IMR-90 (cell line): ENCODE data around the gene MINDY2. TPM values are rescaled to one million over a fixed set of nuclear protein-coding genes. Genes with fewer than 3 reads are reported as not detected.

Experiments
- ATAC-seq: fragments of 200-7000 bp; cut with Tn5 transposase; 2 replicates; pipeline ENCODE4 v1.9.1; 2020; ENCODE audit warnings: low read depth, mild to moderate bottlenecking, moderate library complexity
- BruUV-seq: library from RNA; stranded (reverse); fragments of 400-500 nt; replicated peaks from 2 replicates; lab custom pipeline; 2021; lab: Mats Ljungman, UMichigan
- CTCF ChIA-PET: fragments of 300-600 bp; formaldehyde crosslinking; extraction: SDS; loops from one replicate; lab custom pipeline; 2021; ENCODE audit warnings: antibody characterized with exemption; lab: Yijun Ruan, JAX
- POLR2A ChIA-PET: fragments of 300-600 bp; sonication (Branson Sonifier 250); formaldehyde crosslinking; loops from one replicate; lab custom pipeline; 2022; ENCODE audit warnings: antibody characterized with exemption; ENCODE audit not compliant: unreplicated experiment; lab: Charles Lee
- DNase-seq: peaks from one replicate; pipeline ENCODE4 v3.0.0; 2013
- H2AFZ ChIP-seq: replicated peaks from 2 replicates; pipeline ENCODE3; 2013; ENCODE audit warnings: low read length, mild to moderate bottlenecking; ENCODE audit not compliant: poor library complexity
- H2AK5ac ChIP-seq: 2 replicates; pipeline ENCODE4 v1.6.1; 2013; ENCODE audit warnings: low read depth, low read length, inconsistent platforms
- H2AK9ac ChIP-seq: replicated peaks from 2 replicates; pipeline ENCODE3; 2013; ENCODE audit warnings: mild to moderate bottlenecking, low read depth, low read length, moderate library complexity; ENCODE audit not compliant: poor library complexity
- H2BK120ac ChIP-seq: 2 replicates; pipeline ENCODE4 v1.6.1; 2013; ENCODE audit warnings: low read depth, low read length, inconsistent platforms
- H2BK15ac ChIP-seq: 3 replicates; pipeline ENCODE4 v1.6.1; 2013; ENCODE audit warnings: low read depth, low read length, inconsistent platforms
- H2BK20ac ChIP-seq: 2 replicates; pipeline ENCODE4 v1.6.1; 2013; ENCODE audit warnings: low read depth, mild to moderate bottlenecking, inconsistent platforms, low read length, moderate library complexity
- H2BK5ac ChIP-seq: 2 replicates; pipeline ENCODE4 v1.6.1; 2013; ENCODE audit warnings: mild to moderate bottlenecking, low read depth, low read length, inconsistent platforms; ENCODE audit not compliant: poor library complexity, severe bottlenecking
- H3K14ac ChIP-seq: replicated peaks from 2 replicates; pipeline ENCODE4 v1.6.1; 2013; ENCODE audit warnings: low read depth, low read length, inconsistent platforms
- H3K18ac ChIP-seq: 2 replicates; pipeline ENCODE4 v1.6.1; 2013; ENCODE audit warnings: low read depth, low read length, control low read depth
- H3K23ac ChIP-seq: 2 replicates; pipeline ENCODE4 v1.6.1; 2013; ENCODE audit warnings: low read depth, low read length, inconsistent platforms
- H3K27ac ChIP-seq: 2 replicates; pipeline ENCODE4 v1.5.1; 2013; ENCODE audit warnings: mild to moderate bottlenecking, control low read depth, low read length; ENCODE audit not compliant: insufficient read depth
- H3K27me3 ChIP-seq: 2 replicates; pipeline ENCODE4 v1.6.1; 2013; ENCODE audit warnings: low read length; ENCODE audit not compliant: control insufficient read depth, insufficient read depth
- H3K36me3 ChIP-seq: 2 replicates; pipeline ENCODE4 v1.6.1; 2013; ENCODE audit warnings: low read length, mixed read lengths; ENCODE audit not compliant: control insufficient read depth, insufficient read depth
- H3K4ac ChIP-seq: 2 replicates; pipeline ENCODE4 v1.6.1; 2013; ENCODE audit warnings: low read depth, low read length, inconsistent platforms
- H3K4me1 ChIP-seq: 2 replicates; pipeline ENCODE4 v1.6.1; 2013; ENCODE audit warnings: low read length, mixed read lengths; ENCODE audit not compliant: control insufficient read depth, insufficient read depth
- H3K4me2 ChIP-seq: 2 replicates; pipeline ENCODE4 v1.6.1; 2013; ENCODE audit warnings: low read depth, mild to moderate bottlenecking, control low read depth, low read length, moderate library complexity
- H3K4me3 ChIP-seq: 2 replicates; pipeline ENCODE4 v1.5.1; 2013; ENCODE audit warnings: low read depth, mild to moderate bottlenecking, control low read depth, low read length, moderate library complexity; ENCODE audit not compliant: insufficient read depth
- H3K56ac ChIP-seq: 2 replicates; pipeline ENCODE4 v1.6.1; 2013; ENCODE audit warnings: low read length, inconsistent platforms; ENCODE audit not compliant: insufficient read depth; ENCODE audit errors: extremely low read depth
- H3K79me1 ChIP-seq, 2 experiments: 2 replicates each; pipeline ENCODE4 v1.6.1; 2013; ENCODE audit warnings: low read length in 2 of 2, inconsistent platforms in 1 of 2, low read depth in 1 of 2
- H3K9ac ChIP-seq: 2 replicates; pipeline ENCODE4 v1.6.1; 2013; ENCODE audit warnings: low read depth, low read length, control low read depth
- H3K9me1 ChIP-seq: 2 replicates; pipeline ENCODE4 v1.6.1; 2013; ENCODE audit warnings: low read length, inconsistent platforms; ENCODE audit not compliant: insufficient read depth
- H3K9me3 ChIP-seq: 2 replicates; pipeline ENCODE4 v1.6.1; 2013; ENCODE audit warnings: low read length; ENCODE audit not compliant: control insufficient read depth, insufficient read depth
- H4K20me1 ChIP-seq: 2 replicates; pipeline ENCODE4 v1.6.1; 2013; ENCODE audit warnings: low read length, inconsistent platforms; ENCODE audit not compliant: insufficient read depth
- H4K5ac ChIP-seq: 2 replicates; pipeline ENCODE4 v1.6.1; 2013; ENCODE audit warnings: mild to moderate bottlenecking, low read depth, low read length, control low read depth
- H4K8ac ChIP-seq, 2 experiments: 2 replicates each; pipeline ENCODE4 v1.6.1; 2013; ENCODE audit warnings: low read depth in 2 of 2, low read length in 2 of 2, control low read depth in 1 of 2, inconsistent platforms in 1 of 2
- H4K91ac ChIP-seq: 2 replicates; pipeline ENCODE4 v1.6.1; 2013; ENCODE audit warnings: low read depth, low read length, inconsistent platforms; ENCODE audit not compliant: insufficient read depth
- BHLHE40 ChIP-seq: fragments of 150-350 bp; IDR thresholded peaks from 2 replicates; pipeline ENCODE4 v1.6.1; 2016; ENCODE audit warnings: mild to moderate bottlenecking, low read depth, low read length
- CEBPB ChIP-seq: IDR thresholded peaks from 2 replicates; pipeline ENCODE4 v1.6.1; 2012; ENCODE audit warnings: low read depth, low read length, improper control_type of control experiment
- CHD1 ChIP-seq: IDR thresholded peaks from 2 replicates; pipeline ENCODE4 v1.6.1; 2012; ENCODE audit warnings: low read depth, low read length, improper control_type of control experiment
- FOS ChIP-seq: fragments of 150-350 bp; IDR thresholded peaks from 2 replicates; pipeline ENCODE4 v1.6.1; 2016; ENCODE audit warnings: low read depth, low read length
- MAZ ChIP-seq: IDR thresholded peaks from 2 replicates; pipeline ENCODE4 v1.6.1; 2012; ENCODE audit warnings: low read depth, mild to moderate bottlenecking, low read length, improper control_type of control experiment, moderate library complexity, borderline replicate concordance
- MXI1 ChIP-seq: IDR thresholded peaks from 2 replicates; pipeline ENCODE4 v1.6.1; 2012; ENCODE audit warnings: low read depth, mild to moderate bottlenecking, low read length, moderate library complexity, borderline replicate concordance
- NFE2L2 ChIP-seq: fragments of 150-350 bp; IDR thresholded peaks from 2 replicates; pipeline ENCODE4 v1.6.1; 2016; ENCODE audit warnings: low read depth, mild to moderate bottlenecking, low read length
- POLR2A ChIP-seq: IDR thresholded peaks from 2 replicates; pipeline ENCODE4 v1.6.1; 2012; ENCODE audit warnings: mild to moderate bottlenecking, low read depth, low read length
- RCOR1 ChIP-seq: IDR thresholded peaks from 2 replicates; pipeline ENCODE4 v1.6.1; 2012; ENCODE audit warnings: mild to moderate bottlenecking, low read length, improper control_type of control experiment; ENCODE audit not compliant: insufficient replicate concordance
- RFX5 ChIP-seq: IDR thresholded peaks from 2 replicates; pipeline ENCODE4 v1.8.0; 2012; ENCODE audit warnings: low read depth, mild to moderate bottlenecking, low read length, moderate library complexity
- SMC3 ChIP-seq: fragments of 150-350 bp; IDR thresholded peaks from 2 replicates; pipeline ENCODE4 v1.6.1; 2016; ENCODE audit warnings: low read depth, mild to moderate bottlenecking, antibody characterized with exemption, low read length, moderate library complexity
- WGBS, 2 experiments: methylation state at CpG; one replicate each; pipeline versions ENCODE4 v1.1.5 to v1.1.7; 2013; ENCODE audit warnings: missing lambda C conversion rate in 2 of 2; ENCODE audit not compliant: insufficient read length in 1 of 2; ENCODE audit errors: extremely low coverage in 2 of 2; 5-methylcytosine and 5-hydroxymethylcytosine counted together
- dilution Hi-C: fragments of 300-500 bp; cut with HindIII; formaldehyde crosslinking; loops from one replicate; pipeline ENCODE4 v1.14.3; 2018; ENCODE audit warnings: low sequenced_read_pairs; ENCODE audit not compliant: unreplicated experiment
- in situ Hi-C: fragments of 300-500 bp; cut with MboI; formaldehyde crosslinking; loops from 3 replicates; pipeline ENCODE4 v1.14.3; 2019; ENCODE audit warnings: low sequenced_read_pairs, inconsistent platforms, mixed read lengths
- intact Hi-C: fragments of 100-400 bp; cut with micrococcal nuclease; formaldehyde crosslinking; loops from 2 replicates; pipeline ENCODE4 v1.10.0; 2022
- polyA plus RNA-seq, 3 experiments: library from polyadenylated mRNA; depleted of rRNA; stranded (reverse); fragments of >200 nt; gene quantifications; 2 replicates each; pipeline ENCODE4 v1.2.3, GENCODE V29; 2012; ENCODE audit warnings: low replicate concordance in 1 of 3
- total RNA-seq: library from RNA; depleted of rRNA; stranded (reverse); fragments of >200 nt; gene quantifications from 2 replicates; pipeline ENCODE4 v1.2.3, GENCODE V29; 2012
- TF ChIP-seq, protein P1 (sequence below): conservative IDR thresholded peaks from 2 replicates; pipeline ENCODE4 v1.5.1; 2012; ENCODE audit warnings: mild to moderate bottlenecking, low read depth, low read length, improper control_type of control experiment
- TF ChIP-seq, protein P2 (sequence below): fragments of 150-350 bp; IDR thresholded peaks from 2 replicates; pipeline ENCODE4 v1.6.1; 2016; ENCODE audit warnings: low read depth, mild to moderate bottlenecking, low read length, moderate library complexity, borderline replicate concordance
- TF ChIP-seq, protein P3 (sequence below): fragments of 150-350 bp; IDR thresholded peaks from 2 replicates; pipeline ENCODE4 v1.6.1; 2017; ENCODE audit warnings: mild to moderate bottlenecking, antibody characterized with exemption, low read length, low read depth

Gene MINDY2
- total and polyA plus RNA-seq, 2 of the 4 experiments (the other 2 are of a cell fraction), result 4.0 to 9.3 TPM

DNA sequence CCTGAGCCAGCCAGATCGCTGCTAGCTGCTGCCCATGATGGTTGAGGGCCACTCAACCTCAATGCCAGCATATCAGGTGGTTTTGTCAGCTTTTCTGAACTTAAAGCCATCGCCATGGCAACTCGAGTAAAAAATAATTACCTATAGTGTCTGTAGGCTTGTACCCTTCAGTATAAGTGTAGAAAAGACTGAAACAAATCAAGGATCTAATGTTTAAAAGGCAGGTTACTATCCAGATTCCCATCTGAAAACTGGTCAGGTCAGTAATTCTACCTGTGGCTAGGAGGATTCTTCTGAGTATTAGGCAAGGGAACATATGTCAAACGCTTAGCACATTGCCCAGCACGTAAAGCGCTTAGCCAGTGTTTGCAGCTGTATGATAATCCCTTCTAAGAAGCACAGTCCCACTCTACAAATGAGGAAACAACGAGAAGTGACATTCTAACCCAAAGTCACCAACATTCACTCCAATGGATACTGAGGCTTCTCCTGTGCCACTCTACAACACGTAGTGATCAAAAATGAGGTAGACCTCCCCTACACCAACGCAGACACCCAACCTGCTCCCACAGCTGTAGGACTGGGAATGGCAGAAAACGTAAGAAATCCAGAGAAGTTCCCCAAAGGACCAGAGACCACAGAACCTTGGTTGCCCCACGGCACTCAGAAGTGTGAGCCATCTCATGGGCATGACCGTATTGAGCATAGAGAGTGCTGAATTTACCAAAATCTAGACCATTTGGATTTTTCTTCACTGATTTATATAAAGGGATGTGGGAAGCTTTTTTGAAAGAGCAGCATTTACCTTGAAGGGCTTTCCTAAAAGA is 107.1 kb downstream of the MINDY2 start:
- Histone ChIP-seq H3K36me3 (peaks cover 43% of the 10 kb centered on the region), H3K9ac (no peak overlapping the region), H3K23ac (no peak overlapping the region), H3K4me3 (no peak overlapping the region), H3K9me3 (no peaks in the 10 kb centered on the region), H3K14ac (no peak overlapping the region), H3K4me2 (no peak overlapping the region), H2BK5ac (no peak overlapping the region), H4K20me1 (no peaks in the 10 kb centered on the region; the same call in 1 of the 2 replicates), H3K27me3 (no peaks in the 10 kb centered on the region), H4K5ac (no peak overlapping the region), H2BK20ac (no peak overlapping the region), H2AFZ (no peak overlapping the region), H3K9me1 (no peaks in the 10 kb centered on the region), H3K4me1 (peaks cover 2% of the 10 kb centered on the region; the same call in 1 of the 2 replicates), H3K4ac (no peak overlapping the region), H2BK15ac (no peak overlapping the region), H3K79me1 (peaks cover 3 to 16% of the 10 kb centered on the region in 2 experiments; a peak in 2 of 4 replicates), H3K27ac (no peak overlapping the region), H2AK5ac (no peak overlapping the region), H2AK9ac (no peak overlapping the region), H3K18ac (no peak overlapping the region), H4K8ac (no peak overlapping the region), H3K56ac (no peak overlapping the region), H2BK120ac (no peak overlapping the region), H4K91ac (no peak overlapping the region)
- no peak for DNase-seq
- dilution Hi-C loops, result no loop called here
- intact Hi-C loops, result loop anchor here (2.0 kb wide), 1 partner anchor 15 kb away; no protein-coding TSS in a partner anchor
- WGBS, 2 experiments, result 100% methylated on average over 1 of the region's 12 CpGs; no CpG with 5 or more reads in 1 of the 2 experiments
- in situ Hi-C loops, result no loop called here
- POLR2A ChIA-PET, result no interaction called here
- CTCF ChIA-PET, result interaction anchor here (0.7 kb wide), 1 partner anchor 27 kb away, joined by 3 read pairs; no protein-coding TSS in a partner anchor
- no TSS peak for BruUV-seq
- ATAC-seq, result no peak
- TF ChIP-seq, protein P1, sequence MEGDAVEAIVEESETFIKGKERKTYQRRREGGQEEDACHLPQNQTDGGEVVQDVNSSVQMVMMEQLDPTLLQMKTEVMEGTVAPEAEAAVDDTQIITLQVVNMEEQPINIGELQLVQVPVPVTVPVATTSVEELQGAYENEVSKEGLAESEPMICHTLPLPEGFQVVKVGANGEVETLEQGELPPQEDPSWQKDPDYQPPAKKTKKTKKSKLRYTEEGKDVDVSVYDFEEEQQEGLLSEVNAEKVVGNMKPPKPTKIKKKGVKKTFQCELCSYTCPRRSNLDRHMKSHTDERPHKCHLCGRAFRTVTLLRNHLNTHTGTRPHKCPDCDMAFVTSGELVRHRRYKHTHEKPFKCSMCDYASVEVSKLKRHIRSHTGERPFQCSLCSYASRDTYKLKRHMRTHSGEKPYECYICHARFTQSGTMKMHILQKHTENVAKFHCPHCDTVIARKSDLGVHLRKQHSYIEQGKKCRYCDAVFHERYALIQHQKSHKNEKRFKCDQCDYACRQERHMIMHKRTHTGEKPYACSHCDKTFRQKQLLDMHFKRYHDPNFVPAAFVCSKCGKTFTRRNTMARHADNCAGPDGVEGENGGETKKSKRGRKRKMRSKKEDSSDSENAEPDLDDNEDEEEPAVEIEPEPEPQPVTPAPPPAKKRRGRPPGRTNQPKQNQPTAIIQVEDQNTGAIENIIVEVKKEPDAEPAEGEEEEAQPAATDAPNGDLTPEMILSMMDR, result no peak
- TF ChIP-seq FOS, result no peak
- no peak for TF ChIP-seq RFX5
- no peak for TF ChIP-seq CEBPB
- TF ChIP-seq MXI1, result no peak
- TF ChIP-seq, protein P2, sequence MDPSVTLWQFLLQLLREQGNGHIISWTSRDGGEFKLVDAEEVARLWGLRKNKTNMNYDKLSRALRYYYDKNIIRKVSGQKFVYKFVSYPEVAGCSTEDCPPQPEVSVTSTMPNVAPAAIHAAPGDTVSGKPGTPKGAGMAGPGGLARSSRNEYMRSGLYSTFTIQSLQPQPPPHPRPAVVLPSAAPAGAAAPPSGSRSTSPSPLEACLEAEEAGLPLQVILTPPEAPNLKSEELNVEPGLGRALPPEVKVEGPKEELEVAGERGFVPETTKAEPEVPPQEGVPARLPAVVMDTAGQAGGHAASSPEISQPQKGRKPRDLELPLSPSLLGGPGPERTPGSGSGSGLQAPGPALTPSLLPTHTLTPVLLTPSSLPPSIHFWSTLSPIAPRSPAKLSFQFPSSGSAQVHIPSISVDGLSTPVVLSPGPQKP, result no peak
- no peak for TF ChIP-seq POLR2A
- TF ChIP-seq BHLHE40, result no peak
- TF ChIP-seq, protein P3, sequence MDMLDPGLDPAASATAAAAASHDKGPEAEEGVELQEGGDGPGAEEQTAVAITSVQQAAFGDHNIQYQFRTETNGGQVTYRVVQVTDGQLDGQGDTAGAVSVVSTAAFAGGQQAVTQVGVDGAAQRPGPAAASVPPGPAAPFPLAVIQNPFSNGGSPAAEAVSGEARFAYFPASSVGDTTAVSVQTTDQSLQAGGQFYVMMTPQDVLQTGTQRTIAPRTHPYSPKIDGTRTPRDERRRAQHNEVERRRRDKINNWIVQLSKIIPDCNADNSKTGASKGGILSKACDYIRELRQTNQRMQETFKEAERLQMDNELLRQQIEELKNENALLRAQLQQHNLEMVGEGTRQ, result no peak
- TF ChIP-seq SMC3, result no peak
- no peak for TF ChIP-seq NFE2L2
- no peak for TF ChIP-seq CHD1
- no peak for TF ChIP-seq MAZ
- no peak for TF ChIP-seq RCOR1
